Muscle layer of duodenum (tissue), 2 donors: ENCODE measurements around the gene DEPDC1.
"Not testable (repeated sequence)": the region's sequence is repeated elsewhere in the genome, so short reads cannot be mapped to it uniquely, and the experiment has no call there.

Experiments
- H3K27ac ChIP-seq: one replicate; pipeline ENCODE4 v1.7.0; 2013; ENCODE audit warnings: mild to moderate bottlenecking, low read length
- H3K27me3 ChIP-seq: one replicate; pipeline ENCODE4 v1.7.0; 2013; ENCODE audit warnings: low read depth, mild to moderate bottlenecking, control low read depth, low read length
- H3K36me3 ChIP-seq, 2 donors: one replicate each; pipeline ENCODE4 v1.7.0; 2013; ENCODE audit warnings: low read length in 2 of 2, control low read depth in 1 of 2, mild to moderate bottlenecking in 1 of 2; ENCODE audit not compliant: insufficient read depth in 2 of 2, control insufficient read depth in 1 of 2
- H3K4me1 ChIP-seq, 2 donors: one replicate each; pipeline ENCODE4 v1.7.0; 2013; ENCODE audit warnings: low read length in 2 of 2, mild to moderate bottlenecking in 2 of 2, control low read depth in 1 of 2, moderate library complexity in 1 of 2; ENCODE audit not compliant: insufficient read depth in 2 of 2, control insufficient read depth in 1 of 2
- H3K4me3 ChIP-seq, 2 donors: one replicate each; pipeline ENCODE4 v1.7.0; 2013; ENCODE audit warnings: low read length in 2 of 2, low read depth in 1 of 2, mild to moderate bottlenecking in 1 of 2
- H3K9me3 ChIP-seq, 2 donors: one replicate each; pipeline ENCODE4 v1.7.0; 2013; ENCODE audit warnings: low read length in 2 of 2, control low read depth in 1 of 2, mild to moderate bottlenecking in 1 of 2; ENCODE audit not compliant: control insufficient read depth in 1 of 2
- donor health status: healthy.

Gene DEPDC1

DNA sequence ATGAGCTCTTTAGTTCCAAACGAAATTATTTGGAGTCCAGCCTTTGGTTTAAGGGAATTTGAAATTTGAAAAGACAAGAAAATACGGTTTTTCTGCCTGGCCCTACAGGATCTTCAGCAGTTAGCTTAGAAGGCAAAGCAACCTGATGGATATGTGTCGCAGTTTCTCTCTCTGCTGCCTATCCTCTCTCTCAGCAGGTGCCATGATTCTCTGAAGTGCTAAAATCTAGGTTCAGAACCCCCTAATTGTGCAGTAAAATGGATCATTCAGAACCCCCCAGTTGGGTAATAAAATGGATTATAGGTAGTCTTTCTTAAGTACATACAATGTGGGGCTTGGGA lies 446 bp upstream of the DEPDC1 start:
- Histone ChIP-seq H3K4me1 (peaks cover 7 to 12% of the 10 kb centered on the region in 2 donors), H3K4me3 (peak overlapping the region; percentile 78 to 93), H3K36me3 (no peaks in the 10 kb centered on the region), H3K9me3 (no peaks in the 10 kb centered on the region), H3K27ac (no peak overlapping the region), H3K27me3 (no peaks in the 10 kb centered on the region)

GRCh38 chr1:68495968-68496679 lies 758 bp downstream of the DEPDC1 start:
- Histone ChIP-seq H3K4me1 (peaks cover 7 to 12% of the 10 kb centered on the region in 2 donors), H3K9me3 (no peaks in the 10 kb centered on the region), H3K36me3 (no peaks in the 10 kb centered on the region), H3K27ac (no peak overlapping the region), H3K4me3 (peak overlapping the region; percentile 78 to 93), H3K27me3 (no peaks in the 10 kb centered on the region)

DNA sequence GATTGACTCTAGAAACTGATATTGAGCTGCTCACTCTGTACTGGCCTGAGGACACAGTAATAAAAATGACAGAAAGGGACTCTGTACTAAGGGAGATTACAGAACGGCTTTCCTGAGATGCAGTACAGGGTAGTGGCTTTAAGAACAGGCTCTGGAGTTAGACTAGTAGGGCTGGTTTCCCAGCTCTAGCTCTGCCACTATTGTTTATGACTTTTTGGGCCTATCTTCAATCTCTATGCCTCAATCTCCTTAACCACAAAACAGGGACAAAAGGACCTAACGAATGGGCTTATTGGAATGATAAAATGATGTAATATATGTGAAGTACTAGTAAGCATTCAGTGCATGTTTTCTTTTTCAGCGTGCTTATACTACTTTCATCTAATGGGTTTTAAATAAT lies 1.4 kb downstream of the DEPDC1 start:
- Histone ChIP-seq H3K4me3 (no peak overlapping the region), H3K4me1 (peaks cover 7 to 12% of the 10 kb centered on the region in 2 donors), H3K36me3 (no peaks in the 10 kb centered on the region), H3K27ac (no peak overlapping the region), H3K27me3 (no peaks in the 10 kb centered on the region), H3K9me3 (no peaks in the 10 kb centered on the region)

GRCh38 chr1:68493193-68493592 lies 3.7 kb downstream of the DEPDC1 start:
- Histone ChIP-seq H3K9me3 (no peaks in the 10 kb centered on the region), H3K36me3 (no peaks in the 10 kb centered on the region), H3K4me3 (no peak overlapping the region), H3K27ac (no peak overlapping the region), H3K27me3 (no peaks in the 10 kb centered on the region), H3K4me1 (peaks cover 7 to 12% of the 10 kb centered on the region in 2 donors)

DNA sequence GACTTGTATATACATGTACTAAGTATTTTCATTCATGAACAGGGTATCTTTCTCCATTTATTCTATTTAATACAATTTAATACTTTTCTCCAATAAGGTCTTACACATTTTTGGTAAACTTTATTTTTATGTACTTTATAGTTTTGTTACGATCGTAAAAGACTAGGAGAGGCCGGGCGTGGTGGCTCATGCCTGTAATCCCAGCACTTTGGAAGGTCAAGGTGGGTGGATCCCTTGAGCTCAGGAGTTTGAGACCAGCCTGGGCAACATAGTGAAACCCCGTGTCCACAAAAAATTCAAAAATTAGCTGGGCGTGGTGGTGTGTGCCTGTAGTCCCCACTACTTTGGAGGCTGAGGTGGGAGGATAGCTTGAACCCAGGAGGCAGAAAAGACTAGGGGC lies 4.6 kb downstream of the DEPDC1 start:
- H3K36me3 ChIP-seq, H3K9me3 ChIP-seq, H3K27me3 ChIP-seq, H3K27ac ChIP-seq, H3K4me3 ChIP-seq: not testable (repeated sequence)
- H3K4me1 ChIP-seq: peaks cover 1 to 12% of the 10 kb centered on the region in 2 donors

- Histone ChIP-seq H3K27ac (no peak overlapping the region), H3K36me3 (no peaks in the 10 kb centered on the region), H3K4me3 (no peak overlapping the region), H3K9me3 (no peaks in the 10 kb centered on the region), H3K27me3 (no peaks in the 10 kb centered on the region), H3K4me1 (no peaks in the 10 kb centered on the region)
Observed at GRCh38 chr1:68490046-68490651, 6.7 kb downstream of the DEPDC1 start.

DNA sequence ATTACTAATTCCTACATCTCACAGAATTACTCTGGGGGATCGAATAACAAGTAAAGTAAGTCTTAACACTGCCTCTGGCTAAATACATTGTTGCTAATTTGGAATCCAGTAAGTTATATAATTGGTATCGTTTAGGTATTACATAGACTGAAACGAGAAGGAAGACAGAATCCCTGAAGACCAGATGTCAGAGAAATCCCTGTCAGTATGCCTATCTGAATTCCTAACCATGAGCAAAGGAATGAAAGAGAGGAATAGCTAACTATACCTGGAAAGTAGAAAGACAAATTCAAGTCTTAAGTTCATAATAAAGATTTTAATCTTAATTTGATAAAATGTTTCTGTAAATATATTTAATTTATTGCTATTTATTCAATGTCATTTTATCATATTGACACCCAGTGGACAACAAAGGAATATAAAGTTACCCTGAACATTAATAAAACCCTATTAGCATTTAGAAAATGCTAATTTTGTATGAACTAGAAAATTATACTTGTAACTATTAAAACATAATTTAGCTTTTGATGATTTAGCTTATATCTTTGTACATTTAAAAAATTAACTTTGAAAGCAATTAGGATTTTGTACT lies 11.4 kb downstream of the DEPDC1 start:
- Histone ChIP-seq H3K27me3 (no peaks in the 10 kb centered on the region), H3K9me3 (no peaks in the 10 kb centered on the region), H3K4me3 (no peak overlapping the region), H3K27ac (no peak overlapping the region), H3K4me1 (no peaks in the 10 kb centered on the region), H3K36me3 (no peaks in the 10 kb centered on the region)

DNA sequence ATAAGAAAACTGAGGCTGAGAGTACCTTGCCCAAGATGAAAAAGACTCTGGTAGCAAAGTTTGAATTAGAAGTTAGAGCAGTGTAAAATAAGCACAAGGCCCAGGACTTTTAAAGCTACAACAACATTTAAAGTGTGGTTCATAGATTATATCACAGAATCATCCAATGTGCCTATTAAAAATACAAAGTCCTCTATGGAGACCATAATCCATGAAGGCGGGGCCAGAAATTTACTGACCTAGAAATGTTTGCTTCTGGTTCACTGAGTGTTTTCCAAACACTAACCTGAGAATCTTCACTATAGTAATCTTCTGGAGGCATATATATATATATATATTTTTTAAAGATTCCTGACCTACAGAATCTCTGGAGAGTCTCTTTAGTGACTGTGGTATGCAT lies 12.3 kb downstream of the DEPDC1 start:
- H3K27ac ChIP-seq: no peak overlapping the region
- no peaks in the 10 kb centered on the region for H3K9me3 ChIP-seq
- no peaks in the 10 kb centered on the region for H3K4me1 ChIP-seq
- no peaks in the 10 kb centered on the region for H3K27me3 ChIP-seq
- no peaks in the 10 kb centered on the region for H3K36me3 ChIP-seq
- no peak overlapping the region for H3K4me3 ChIP-seq

GRCh38 chr1:68481041-68481440 lies 15.8 kb downstream of the DEPDC1 start:
- Histone ChIP-seq H3K27ac (no peak overlapping the region), H3K9me3 (no peaks in the 10 kb centered on the region), H3K36me3 (no peaks in the 10 kb centered on the region), H3K27me3 (no peaks in the 10 kb centered on the region), H3K4me3 (no peak overlapping the region), H3K4me1 (no peaks in the 10 kb centered on the region)

DNA sequence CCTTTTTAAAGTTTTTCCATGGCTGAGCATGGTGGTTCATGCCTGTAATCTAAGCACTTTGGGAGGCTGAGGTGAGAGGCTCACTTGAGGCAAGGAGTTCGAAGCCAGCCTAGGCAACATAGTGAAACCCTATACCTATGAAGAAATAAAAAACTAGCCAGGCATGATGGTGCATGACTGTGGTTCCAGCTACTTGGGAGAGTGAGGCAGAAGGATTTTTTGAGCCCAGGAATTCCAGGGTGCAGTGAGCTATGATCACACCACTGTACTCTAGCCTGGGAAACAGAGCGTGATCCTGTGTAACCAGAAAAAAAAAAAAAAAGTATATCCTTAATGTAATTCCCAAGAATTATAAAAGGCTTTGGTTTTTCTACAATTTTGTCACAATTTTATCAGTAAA lies 17.4 kb downstream of the DEPDC1 start:
- Histone ChIP-seq H3K9me3 (no peaks in the 10 kb centered on the region), H3K36me3 (no peaks in the 10 kb centered on the region), H3K4me1 (no peaks in the 10 kb centered on the region), H3K4me3 (no peak overlapping the region), H3K27ac (no peak overlapping the region), H3K27me3 (no peaks in the 10 kb centered on the region)

- Histone ChIP-seq H3K36me3 (no peaks in the 10 kb centered on the region), H3K27me3 (no peaks in the 10 kb centered on the region), H3K27ac (no peak overlapping the region), H3K4me1 (no peaks in the 10 kb centered on the region), H3K4me3 (no peak overlapping the region), H3K9me3 (no peaks in the 10 kb centered on the region)
Observed at GRCh38 chr1:68478662-68479061, 18.2 kb downstream of the DEPDC1 start.

GRCh38 chr1:68476626-68477025 lies 20.3 kb downstream of the DEPDC1 start:
- not testable (repeated sequence) for H3K4me1 ChIP-seq, H3K27me3 ChIP-seq, H3K36me3 ChIP-seq, H3K4me3 ChIP-seq, H3K27ac ChIP-seq, H3K9me3 ChIP-seq
